Measurements from ENCODE around the gene KANSL1. TPM values are rescaled to one million over a fixed set of nuclear protein-coding genes. Genes with fewer than 3 reads are reported as not detected.

KANSL1 gene
- total RNA-seq, 1 donor: 63.2 TPM

GRCh38 chr17:46195939-46196716, 2.9 kb upstream of the KANSL1 start:
- no peak overlapping the region for H3K4me3 ChIP-seq (ENCODE audit: low read depth, low read length)
- TF ChIP-seq CTCF (IDR thresholded peaks at IDR 0.05; ENCODE audit: insufficient read depth, low read length): no peak
- DNase-seq (ENCODE audit: low read depth): no peak

GRCh38 chr17:46195217-46195855, 2.1 kb upstream of the KANSL1 start:
- H3K4me3 ChIP-seq (ENCODE audit: low read depth, low read length): no peak overlapping the region
- no peak for TF ChIP-seq CTCF (IDR thresholded peaks at IDR 0.05; ENCODE audit: insufficient read depth, low read length)
- no peak for DNase-seq (ENCODE audit: low read depth)

GRCh38 chr17:46194393-46195216, 1.4 kb upstream of the KANSL1 start:
- DNase-seq (ENCODE audit: low read depth): peak; percentile 61
- TF ChIP-seq CTCF (IDR thresholded peaks at IDR 0.05; ENCODE audit: insufficient read depth, low read length): peak; percentile 68
- H3K4me3 ChIP-seq (ENCODE audit: low read depth, low read length): peak overlapping the region; percentile 87

GRCh38 chr17:46193626-46194392, 580 bp upstream of the KANSL1 start:
- peak; percentile 92 for DNase-seq (ENCODE audit: low read depth)
- no peak for TF ChIP-seq CTCF (IDR thresholded peaks at IDR 0.05; ENCODE audit: insufficient read depth, low read length)
- H3K4me3 ChIP-seq (ENCODE audit: low read depth, low read length): peak overlapping the region; percentile 87

GRCh38 chr17:46192439-46193150, 634 bp downstream of the KANSL1 start:
- peak overlapping the region; percentile 86 for H3K4me3 ChIP-seq (ENCODE audit: low read depth, low read length)
- no peak for TF ChIP-seq CTCF (IDR thresholded peaks at IDR 0.05; ENCODE audit: insufficient read depth, low read length)
- DNase-seq (ENCODE audit: low read depth): peak; percentile 68

GRCh38 chr17:46192189-46192438, 1.1 kb downstream of the KANSL1 start:
- no peak for DNase-seq (ENCODE audit: low read depth)
- peak overlapping the region; percentile 86 for H3K4me3 ChIP-seq (ENCODE audit: low read depth, low read length)
- TF ChIP-seq CTCF (IDR thresholded peaks at IDR 0.05; ENCODE audit: insufficient read depth, low read length): no peak

Measured in fibroblast of the aortic adventitia (primary cell).